HepG2 (cell line): ENCODE measurements around the gene PLEKHA6.

ENCODE experiments used
- AKAP8 ChIP-seq: sonication (generic); formaldehyde crosslinking; IDR thresholded peaks from 2 replicates; pipeline ENCODE4 v1.5.1; 2020; ENCODE audit warnings: mild to moderate bottlenecking, missing genetic modification reagents
- ESRRA ChIP-seq: sonication (generic); formaldehyde crosslinking; IDR thresholded peaks from 2 replicates; pipeline ENCODE4 v1.5.1; 2020; ENCODE audit warnings: mild to moderate bottlenecking, low read depth, missing genetic modification reagents
- MYNN ChIP-seq: sonication (generic); formaldehyde crosslinking; IDR thresholded peaks from 2 replicates; pipeline ENCODE4 v1.4.0; 2020; ENCODE audit warnings: mild to moderate bottlenecking, low read depth, missing genetic modification reagents
- SMAD3 ChIP-seq: sonication (generic); formaldehyde crosslinking; IDR thresholded peaks from 2 replicates; pipeline ENCODE4 v1.4.0; 2020; ENCODE audit warnings: missing genetic modification reagents
- SNAI1 ChIP-seq: sonication (generic); formaldehyde crosslinking; IDR thresholded peaks from 2 replicates; pipeline ENCODE4 v1.5.0; 2020; ENCODE audit warnings: mild to moderate bottlenecking, missing genetic modification reagents, borderline replicate concordance
- STAT5B ChIP-seq: sonication (generic); formaldehyde crosslinking; IDR thresholded peaks from 2 replicates; pipeline ENCODE4 v1.4.0; 2020; ENCODE audit warnings: missing genetic modification reagents
- TCF7 ChIP-seq: sonication (generic); IDR thresholded peaks from 2 replicates; pipeline ENCODE4 v1.6.1; 2016; ENCODE audit warnings: antibody characterized with exemption, low read depth
- ZNF639 ChIP-seq: conservative IDR thresholded peaks from 2 replicates; pipeline ENCODE4 v1.6.1; 2018; ENCODE audit warnings: missing genetic modification reagents
- ZNF7 ChIP-seq: IDR thresholded peaks from 2 replicates; pipeline ENCODE4 v1.6.1; 2016; ENCODE audit warnings: missing biosample characterization, missing genetic modification reagents
- ZUFSP ChIP-seq: sonication (generic); formaldehyde crosslinking; IDR thresholded peaks from 2 replicates; pipeline ENCODE4 v1.9.0; 2021; ENCODE audit warnings: missing genetic modification reagents, mild to moderate bottlenecking, borderline replicate concordance
- ZZZ3 ChIP-seq: sonication (generic); formaldehyde crosslinking; IDR thresholded peaks from 2 replicates; pipeline ENCODE4 v1.4.0; 2020; ENCODE audit warnings: missing genetic modification reagents, mild to moderate bottlenecking, borderline replicate concordance

DNA sequence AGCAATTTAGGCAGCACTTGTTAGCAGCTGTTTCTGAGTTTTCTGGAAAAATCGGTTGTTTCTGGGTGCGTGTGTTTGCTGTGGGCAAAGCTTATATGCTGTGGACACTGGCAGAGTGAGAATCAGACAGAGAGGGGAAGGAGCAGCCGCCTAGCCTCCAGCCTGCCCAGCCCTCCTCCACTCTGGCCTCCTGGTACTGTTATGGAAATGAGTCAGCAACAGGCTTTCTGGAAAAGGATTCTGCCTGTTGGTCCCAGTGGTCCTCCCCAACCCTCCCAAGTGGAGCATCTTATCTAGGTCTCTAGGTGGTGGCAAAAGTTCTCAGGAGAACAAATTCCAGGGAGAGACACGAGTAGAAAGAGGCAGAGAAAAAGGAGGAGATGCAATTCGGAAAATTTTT, 103.8 kb downstream of the PLEKHA6 start:
- TF ChIP-seq ZNF639 (CRISPR knock-in tag) (no peak), ZZZ3 (no peak), SNAI1 (CRISPR knock-in tag) (no peak), AKAP8 (CRISPR knock-in tag) (no peak), SMAD3 (CRISPR knock-in tag) (no peak), ZUFSP (CRISPR knock-in tag) (no peak), STAT5B (no peak), TCF7 (no peak), ZNF7 (CRISPR knock-in tag) (no peak), MYNN (CRISPR knock-in tag) (no peak), ESRRA (CRISPR knock-in tag) (no peak)
